ENCODE data around the gene ZFP14.

Gene ZFP14

GRCh38 chr19:36417752-36418286 is 38.8 kb upstream of the ZFP14 start:
- TF ChIP-seq CTCF (IDR thresholded peaks at IDR 0.05; ENCODE audit: borderline replicate concordance, control extremely low read depth, extremely low read depth, insufficient read depth, missing control alignments) = no peak
- DNase-seq (ENCODE audit: low spot score) = no peak
- in situ Hi-C loops (cut with MboI; ENCODE audit: low sequenced_read_pairs, unreplicated experiment) = no loop called here

- in situ Hi-C loops (cut with MboI; ENCODE audit: low sequenced_read_pairs, unreplicated experiment) = no loop called here
- no peak for DNase-seq (ENCODE audit: low spot score)
- TF ChIP-seq CTCF (IDR thresholded peaks at IDR 0.05; ENCODE audit: borderline replicate concordance, control extremely low read depth, extremely low read depth, insufficient read depth, missing control alignments) = no peak
Observed at GRCh38 chr19:36409841-36410240, 30.8 kb upstream of the ZFP14 start.

GRCh38 chr19:36408101-36408500 is 29.1 kb upstream of the ZFP14 start:
- no peak for DNase-seq (ENCODE audit: low spot score)
- TF ChIP-seq CTCF (IDR thresholded peaks at IDR 0.05; ENCODE audit: borderline replicate concordance, control extremely low read depth, extremely low read depth, insufficient read depth, missing control alignments) = no peak
- in situ Hi-C loops (cut with MboI; ENCODE audit: low sequenced_read_pairs, unreplicated experiment) = no loop called here

GRCh38 chr19:36404498-36404897 is 25.5 kb upstream of the ZFP14 start:
- no peak for DNase-seq (ENCODE audit: low spot score)
- no peak for TF ChIP-seq CTCF (IDR thresholded peaks at IDR 0.05; ENCODE audit: borderline replicate concordance, control extremely low read depth, extremely low read depth, insufficient read depth, missing control alignments)
- in situ Hi-C loops (cut with MboI; ENCODE audit: low sequenced_read_pairs, unreplicated experiment) = no loop called here

GRCh38 chr19:36401475-36401874 is 22.5 kb upstream of the ZFP14 start:
- in situ Hi-C loops (cut with MboI; ENCODE audit: low sequenced_read_pairs, unreplicated experiment) = no loop called here
- no peak for TF ChIP-seq CTCF (IDR thresholded peaks at IDR 0.05; ENCODE audit: borderline replicate concordance, control extremely low read depth, extremely low read depth, insufficient read depth, missing control alignments)
- no peak for DNase-seq (ENCODE audit: low spot score)

- no peak for DNase-seq (ENCODE audit: low spot score)
- no peak for TF ChIP-seq CTCF (IDR thresholded peaks at IDR 0.05; ENCODE audit: borderline replicate concordance, control extremely low read depth, extremely low read depth, insufficient read depth, missing control alignments)
- in situ Hi-C loops (cut with MboI; ENCODE audit: low sequenced_read_pairs, unreplicated experiment) = no loop called here
Observed at GRCh38 chr19:36398571-36398970, 19.6 kb upstream of the ZFP14 start.
